ENCODE measurements around the gene SOSTDC1.
A peak's percentile ranks its signal among the peaks of the same experiment; 100 is the strongest.
"Not testable (repeated sequence)": the region's sequence is repeated elsewhere in the genome, so short reads cannot be mapped to it uniquely, and the experiment has no call there.

SOSTDC1 gene

DNA sequence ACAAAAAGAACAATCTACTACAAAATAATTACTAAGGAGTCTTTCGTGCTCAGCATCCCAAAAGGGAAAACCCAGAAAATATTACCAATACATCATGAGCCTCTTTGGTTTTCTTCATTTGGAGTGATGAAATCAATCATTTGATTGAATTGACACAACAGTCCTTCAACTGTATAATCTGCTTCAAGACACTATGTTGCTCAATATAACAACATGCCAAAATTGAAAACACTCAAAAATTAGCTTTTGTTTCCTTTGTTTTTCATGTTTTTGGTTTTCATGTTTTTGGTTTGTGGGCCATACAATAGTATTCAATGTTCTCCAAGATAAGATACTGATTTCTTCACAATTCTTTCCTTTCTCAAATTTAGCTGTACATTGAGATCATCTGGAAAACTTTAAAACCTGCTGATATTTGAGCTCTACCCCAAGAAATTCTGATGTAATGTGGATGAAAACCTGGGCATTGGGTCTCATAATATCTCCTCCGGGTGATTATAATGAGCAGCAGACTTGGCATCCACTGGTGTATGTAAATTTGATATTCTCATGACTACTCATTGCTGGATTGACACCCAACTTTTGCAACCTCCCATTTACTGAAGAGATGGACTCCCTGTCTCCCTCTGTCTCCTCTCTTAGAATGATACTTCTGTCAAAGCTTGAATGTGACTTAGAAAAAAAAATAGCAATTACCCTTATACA is 4.6 kb downstream of the SOSTDC1 start:
- DNase-seq, result no peak

DNA sequence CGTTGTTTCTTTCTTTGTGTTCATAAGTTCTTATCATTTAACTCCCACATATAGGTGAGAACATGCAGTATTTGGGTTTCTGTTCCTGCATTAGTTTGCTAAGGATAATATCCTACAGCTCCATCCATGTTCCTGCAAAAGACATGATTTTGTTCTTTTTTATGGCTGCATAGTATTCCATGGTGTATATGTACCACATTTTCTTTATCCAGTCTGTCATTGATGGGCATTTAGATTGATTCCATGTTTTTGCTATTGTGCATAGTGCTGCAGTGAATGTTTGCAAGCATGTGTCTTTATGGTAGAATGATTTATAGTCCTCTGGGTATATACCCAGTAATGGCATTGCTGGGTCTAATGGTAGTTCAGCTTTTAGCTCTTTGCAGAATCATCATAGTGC is 9.2 kb downstream of the SOSTDC1 start:
- not testable (repeated sequence) for DNase-seq

DNA sequence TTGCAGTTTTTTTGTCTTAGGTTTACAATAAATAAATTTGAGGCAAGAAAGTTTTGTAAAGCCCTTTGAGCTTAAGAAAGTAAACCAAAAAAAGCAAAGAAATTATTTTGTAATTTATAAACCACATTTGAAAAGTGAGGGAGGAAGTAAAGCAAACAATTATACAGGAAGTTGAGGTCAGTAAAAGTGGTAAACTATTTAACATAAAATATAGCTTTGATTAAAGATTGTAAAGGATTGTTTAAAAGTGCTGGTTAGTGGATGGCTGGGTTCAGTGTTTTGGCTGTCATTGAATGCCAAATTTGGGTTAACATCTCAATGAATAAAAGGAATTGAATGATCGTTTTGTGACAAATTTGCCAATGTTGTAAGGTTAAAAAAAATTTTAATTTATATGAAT is 9.9 kb downstream of the SOSTDC1 start:
- DNase-seq, result no peak

DNA sequence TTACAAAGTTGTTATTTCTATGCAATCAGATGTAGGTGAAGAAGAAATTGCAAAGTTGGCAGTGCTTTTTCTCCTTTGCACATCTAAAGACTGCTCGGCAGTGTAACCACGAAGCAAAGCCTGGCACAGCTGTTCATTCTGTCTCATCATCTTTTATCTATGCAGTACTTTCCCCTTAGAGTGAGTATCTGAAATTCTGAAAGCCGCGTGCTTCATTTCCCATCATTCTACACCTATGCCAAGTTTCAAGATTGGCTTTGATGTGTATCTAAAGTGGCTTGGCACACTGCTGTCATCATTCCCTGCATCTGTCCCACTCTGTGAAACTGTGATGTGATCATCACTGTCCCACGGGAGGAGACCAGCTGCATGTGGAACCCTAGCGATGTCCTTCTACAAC is 15.2 kb downstream of the SOSTDC1 start:
- no peak for DNase-seq

DNA sequence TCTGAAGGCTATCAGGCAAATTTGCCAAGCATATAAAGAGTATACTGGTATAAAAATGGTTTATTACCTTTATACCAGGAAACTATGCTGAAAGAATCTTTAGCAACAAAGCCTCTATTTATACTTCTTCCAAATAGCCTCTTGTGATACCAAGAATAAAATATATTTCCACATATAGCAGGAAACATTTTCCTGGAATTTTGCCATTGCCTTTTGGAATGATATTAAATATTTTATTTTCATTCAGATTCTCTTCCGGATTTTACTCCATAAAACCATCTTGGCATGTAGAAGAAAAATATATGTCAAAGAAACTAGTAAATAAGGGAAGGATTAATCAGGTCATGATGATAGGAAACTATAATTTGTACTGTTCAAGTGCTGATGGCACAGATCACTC is 17.7 kb downstream of the SOSTDC1 start:
- no peak for DNase-seq

DNA sequence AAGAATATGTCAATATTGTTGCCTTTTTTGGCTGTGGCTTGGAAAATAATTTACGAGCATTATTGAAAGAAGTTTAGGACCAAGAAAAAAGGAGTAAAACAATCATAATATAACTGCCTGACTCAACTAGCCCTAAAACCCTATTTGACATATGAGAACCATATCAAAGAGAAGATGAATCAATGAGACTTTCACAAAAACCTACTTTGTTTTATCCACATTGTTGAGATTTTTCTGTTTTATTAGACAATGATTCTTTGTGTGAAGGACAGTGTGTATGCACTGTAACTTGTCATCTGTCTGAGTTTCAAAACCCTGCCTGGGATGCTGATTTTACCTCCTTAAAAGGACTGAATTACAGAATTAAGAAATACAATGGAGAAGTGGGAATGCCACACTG is 19.0 kb downstream of the SOSTDC1 start:
- DNase-seq, result no peak

DNA sequence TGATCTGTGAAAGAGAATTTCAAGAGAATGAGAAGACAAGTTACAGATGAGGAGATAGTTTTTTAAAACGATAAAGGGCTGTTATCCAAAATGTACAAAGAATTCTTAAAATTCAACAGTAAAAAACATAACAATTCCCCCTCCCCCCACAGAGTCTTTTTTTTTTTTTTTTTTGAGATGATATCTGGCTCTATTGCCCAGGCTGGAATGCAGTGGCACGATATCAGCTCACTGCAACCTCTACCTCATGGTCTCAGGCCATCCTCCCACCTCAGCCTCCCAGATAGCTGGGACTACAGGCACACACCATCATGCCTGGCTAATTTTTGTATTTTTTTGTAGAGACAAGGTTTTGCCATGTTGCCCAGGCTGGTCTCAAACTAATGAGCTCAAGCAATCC is 21.7 kb downstream of the SOSTDC1 start:
- DNase-seq, result not testable (repeated sequence)

DNA sequence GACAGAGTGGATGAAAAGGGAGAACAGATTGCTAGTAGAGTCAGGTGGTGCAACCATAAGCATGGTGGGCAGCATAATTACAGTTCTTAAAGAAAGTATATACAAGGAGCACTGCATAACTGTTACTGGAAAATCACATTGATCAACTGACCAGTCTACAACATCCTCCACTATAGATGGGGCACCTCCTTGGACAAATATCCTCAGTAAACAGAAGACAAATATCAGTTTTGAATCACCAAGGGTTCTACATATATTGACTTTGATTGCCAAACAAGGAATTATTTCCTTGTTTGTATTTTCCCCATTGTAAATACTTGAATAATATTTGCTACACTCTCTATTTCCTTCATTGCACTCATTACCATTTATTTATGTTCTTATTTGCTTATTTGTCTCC is 26.6 kb downstream of the SOSTDC1 start:
- DNase-seq, result no peak

DNA sequence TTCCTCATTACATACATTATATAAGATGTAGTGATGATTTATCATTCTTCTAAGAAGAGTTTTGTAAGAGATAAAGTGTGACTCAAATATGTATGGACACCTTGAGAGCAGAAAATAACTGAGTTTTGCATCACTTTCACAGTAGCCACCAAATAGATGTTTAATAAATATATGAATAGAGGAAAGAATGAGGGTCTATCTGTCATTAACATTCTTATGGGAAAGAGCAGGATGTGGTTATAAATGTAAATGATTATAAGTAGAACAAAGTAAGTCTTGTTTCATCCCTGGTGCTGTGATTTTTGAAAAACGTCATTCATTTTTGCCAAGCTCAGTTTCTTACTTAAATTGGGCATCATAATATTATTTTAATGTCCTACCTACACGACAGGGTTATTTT is 29.2 kb downstream of the SOSTDC1 start:
- no peak for DNase-seq

DNA sequence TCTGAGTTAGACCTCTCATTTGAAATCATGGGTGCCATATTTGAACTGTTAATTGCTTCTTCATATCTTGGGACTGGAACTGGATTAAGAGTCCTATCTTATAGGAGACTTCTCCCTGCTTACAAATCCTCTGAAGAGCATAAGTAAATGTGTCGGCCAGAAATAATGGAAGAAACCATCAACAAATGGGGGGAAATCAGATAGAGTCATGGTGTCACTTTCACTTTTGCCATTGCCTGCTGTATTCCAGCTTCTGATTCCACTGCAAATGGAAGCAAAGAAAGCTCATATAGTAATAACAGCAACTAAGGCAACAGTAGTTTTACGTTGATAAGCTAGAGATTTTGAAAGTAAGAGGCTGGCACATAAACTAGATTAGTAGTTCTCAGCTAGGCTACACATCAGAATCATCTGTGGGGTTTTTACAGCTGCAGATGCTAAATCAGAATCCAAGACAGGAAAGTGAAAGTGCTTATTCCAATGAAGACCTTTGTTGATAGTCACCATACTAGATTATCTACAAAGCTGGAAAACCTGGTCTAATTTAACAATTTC is 31.9 kb downstream of the SOSTDC1 start:
- no peak for DNase-seq

DNA sequence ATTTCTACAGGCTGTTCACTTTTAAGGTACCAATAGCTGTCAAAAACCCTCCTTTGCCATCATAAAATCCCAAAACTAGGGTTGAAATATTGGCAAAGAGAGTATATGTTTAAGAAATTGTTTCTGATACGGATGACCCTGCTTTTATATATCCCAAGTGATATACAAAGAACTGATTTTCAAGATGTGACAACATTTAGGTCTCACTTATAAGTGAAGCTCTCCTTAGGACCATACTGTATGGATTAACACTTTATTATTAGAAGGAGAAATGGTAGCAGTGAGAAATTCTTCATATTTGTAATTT is 33.2 kb downstream of the SOSTDC1 start:
- no peak for DNase-seq

DNA sequence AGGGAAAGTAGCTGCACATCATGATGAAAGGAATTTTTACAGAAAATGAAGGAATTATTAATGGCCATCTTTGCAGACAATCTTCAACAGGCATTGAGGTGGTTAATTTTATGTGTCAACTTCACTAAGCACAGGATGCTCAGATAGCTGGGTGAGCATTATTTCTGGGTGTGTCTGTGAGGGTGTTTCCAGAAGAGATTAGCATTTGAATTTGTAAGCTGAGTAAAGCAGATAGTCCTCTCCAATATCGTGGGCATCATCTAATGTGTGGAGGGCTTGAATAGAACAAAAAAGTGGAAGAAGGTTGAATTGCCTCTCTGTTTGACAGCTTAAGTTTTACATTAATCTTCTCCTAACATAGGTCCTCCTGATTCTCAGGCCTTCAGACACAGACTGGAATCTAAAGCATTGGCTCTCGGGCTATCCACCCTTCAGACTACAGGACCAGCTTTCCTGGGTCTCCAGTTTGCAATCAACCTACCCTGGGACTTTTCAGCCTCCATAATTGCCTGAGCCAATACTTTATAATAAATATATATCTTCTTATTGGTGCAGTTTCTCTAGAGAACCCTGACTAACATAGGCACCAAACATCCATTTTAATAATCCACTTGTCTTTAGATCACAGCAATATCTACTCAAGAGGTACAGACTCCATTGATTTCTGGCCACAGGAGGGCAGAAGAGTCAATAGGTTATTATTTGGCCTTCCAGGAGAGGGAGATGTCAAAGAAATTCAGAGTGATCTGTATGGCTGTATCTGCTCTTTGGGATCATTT is 33.7 kb downstream of the SOSTDC1 start:
- no peak for DNase-seq

DNA sequence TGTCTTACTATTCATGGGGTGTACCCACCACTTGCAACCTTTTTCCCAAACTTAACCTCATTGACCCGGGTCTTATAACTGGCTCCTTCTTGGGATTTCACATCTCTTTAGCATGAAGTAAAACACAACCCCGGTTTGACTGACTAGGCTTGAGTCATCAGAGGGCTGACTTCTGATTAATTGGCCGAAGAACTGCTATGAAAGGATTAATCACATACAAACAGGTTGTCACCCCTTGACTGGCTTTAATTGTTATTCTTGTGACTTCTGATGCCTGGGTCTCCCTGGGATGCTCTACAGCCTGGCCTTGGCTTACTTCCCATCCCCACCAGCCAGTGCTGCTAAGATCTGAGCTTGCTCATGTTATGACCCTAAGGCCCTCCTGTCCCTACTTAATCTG is 35.4 kb downstream of the SOSTDC1 start:
- no peak for DNase-seq

DNA sequence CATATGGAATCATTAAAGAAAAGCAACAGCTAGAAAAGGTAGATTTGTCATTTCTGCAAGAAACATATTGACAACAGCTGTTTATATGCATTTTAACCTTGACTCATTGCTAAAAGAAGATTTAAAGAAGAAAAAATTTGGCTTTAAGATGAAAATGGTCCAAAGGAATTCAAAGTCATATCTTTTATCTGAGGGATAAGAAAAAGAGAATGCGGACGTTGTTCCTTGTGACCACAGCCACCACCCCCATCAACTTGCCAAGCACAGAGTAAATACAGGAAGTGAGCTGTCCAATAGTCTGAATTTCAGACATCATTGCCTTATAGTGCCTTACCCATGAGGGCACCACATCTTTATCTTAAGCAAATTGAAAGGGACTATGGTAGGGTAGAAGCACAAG is 36.9 kb downstream of the SOSTDC1 start:
- DNase-seq, result no peak

DNA sequence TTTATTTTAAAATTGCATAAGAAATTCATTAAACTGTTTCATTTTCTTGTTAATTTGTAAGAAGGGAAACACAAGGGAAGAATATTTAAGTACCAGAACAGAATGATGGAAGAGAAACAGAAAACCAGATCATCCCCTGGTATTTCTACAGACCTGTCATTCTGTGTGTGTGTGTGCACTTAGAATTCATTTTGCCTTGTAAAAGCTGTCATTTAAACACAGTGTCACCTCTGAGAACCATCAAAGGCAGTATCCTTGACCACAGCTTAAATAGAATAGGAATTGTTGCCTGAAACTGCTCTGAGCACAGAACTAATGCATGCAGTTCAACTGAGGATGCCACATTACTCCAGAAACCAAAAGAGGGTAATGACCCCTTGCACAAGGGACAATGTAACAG is 37.4 kb downstream of the SOSTDC1 start:
- DNase-seq, result no peak

DNA sequence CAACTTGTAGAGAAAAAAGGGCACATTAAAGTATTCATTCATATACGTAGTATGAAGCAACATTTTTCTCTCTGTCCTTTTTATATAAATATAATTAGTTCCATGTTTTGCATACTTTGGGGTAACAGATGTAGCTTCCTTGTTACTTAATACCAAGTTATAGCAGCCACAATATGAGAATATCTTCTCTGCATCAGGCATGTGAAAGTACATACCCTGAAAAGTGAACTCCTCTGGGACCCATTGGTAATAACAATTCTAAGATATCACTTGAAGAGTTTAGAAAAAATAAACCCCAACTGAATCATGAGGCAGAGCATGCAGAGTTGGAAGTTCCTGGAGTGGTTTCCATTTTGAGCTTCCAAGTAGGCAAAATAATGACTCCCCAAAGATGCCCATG is 41.8 kb downstream of the SOSTDC1 start:
- DNase-seq, result no peak

DNA sequence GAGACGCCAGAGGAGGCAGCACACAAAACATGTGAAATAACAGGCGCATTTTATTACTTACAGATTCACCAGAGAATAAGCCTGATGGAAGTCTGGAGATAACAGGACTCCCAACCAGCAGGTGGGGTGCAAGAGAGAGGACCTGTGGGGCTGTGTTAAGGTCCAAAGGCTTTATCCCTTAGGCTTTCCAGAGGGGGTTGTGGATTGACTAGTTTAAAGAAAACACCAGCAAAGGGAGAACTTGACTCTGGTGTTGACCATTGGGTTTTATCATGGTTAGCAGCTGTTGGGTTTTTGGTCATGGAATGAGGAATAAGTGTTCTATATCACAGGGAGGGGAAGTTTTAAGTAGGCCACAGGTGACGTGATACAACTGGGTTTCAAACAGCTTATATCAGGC is 42.6 kb downstream of the SOSTDC1 start:
- no peak for DNase-seq

DNA sequence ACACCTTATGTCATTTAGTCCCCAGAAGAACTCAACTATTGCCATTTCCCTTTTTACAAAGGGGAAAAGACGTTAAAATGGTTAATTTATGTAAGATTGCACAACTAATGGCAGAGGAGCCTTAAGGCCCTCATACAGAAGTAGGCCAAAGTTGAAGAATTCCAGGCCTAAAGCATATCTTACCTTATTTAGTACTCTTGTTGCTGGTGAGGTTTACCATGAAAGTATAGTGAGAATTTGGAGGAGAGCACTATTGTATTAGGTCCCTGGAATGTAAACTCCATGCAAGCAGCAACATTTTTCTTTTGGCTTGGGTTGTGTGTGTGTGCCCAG is 43.5 kb downstream of the SOSTDC1 start:
- no peak for DNase-seq

DNA sequence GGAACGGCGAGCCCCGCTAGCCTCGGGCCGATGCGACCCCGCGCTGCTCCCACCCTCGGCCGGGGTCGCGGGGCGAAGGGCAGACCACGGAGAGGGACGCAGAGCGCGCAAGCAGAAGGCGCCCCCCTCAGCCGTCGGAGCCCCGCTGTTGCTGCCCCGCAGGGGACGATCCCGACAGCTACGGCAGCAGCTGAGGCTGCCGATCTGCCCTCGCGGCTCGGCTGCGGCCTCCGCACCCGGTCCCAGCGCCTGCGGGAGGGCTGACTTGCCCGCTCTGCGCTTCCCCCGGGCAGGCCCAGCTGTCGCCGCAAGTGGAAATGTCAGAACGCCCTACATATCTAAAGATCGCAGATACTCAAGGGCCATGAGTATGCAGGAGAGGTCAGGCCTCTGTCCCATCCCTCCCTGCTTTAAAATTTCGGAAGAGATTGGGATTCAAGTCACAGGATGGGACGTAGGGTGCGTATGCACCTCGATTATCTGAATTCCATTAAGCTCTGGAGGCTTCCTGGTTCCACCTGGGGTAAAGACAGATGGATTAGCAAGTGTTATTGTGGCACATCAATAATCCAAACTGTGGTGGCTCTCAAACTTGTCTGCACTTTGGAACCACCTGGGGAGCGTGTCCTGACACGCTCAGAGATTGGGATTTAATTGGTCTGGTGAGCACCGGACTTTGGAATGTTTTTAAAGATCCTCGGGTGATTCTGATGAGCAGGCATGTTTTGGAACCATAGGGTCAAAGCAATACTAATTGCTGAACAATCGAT is 44.0 kb downstream of the SOSTDC1 start, which contains the start of gene CRPPA:
Gene CRPPA, minus strand, starts transcription at position 206 of the 770 bp plus-strand sequence. CDS start 216 bp downstream, outside the sequence.
- DNase-seq, result peak; percentile 39

DNA sequence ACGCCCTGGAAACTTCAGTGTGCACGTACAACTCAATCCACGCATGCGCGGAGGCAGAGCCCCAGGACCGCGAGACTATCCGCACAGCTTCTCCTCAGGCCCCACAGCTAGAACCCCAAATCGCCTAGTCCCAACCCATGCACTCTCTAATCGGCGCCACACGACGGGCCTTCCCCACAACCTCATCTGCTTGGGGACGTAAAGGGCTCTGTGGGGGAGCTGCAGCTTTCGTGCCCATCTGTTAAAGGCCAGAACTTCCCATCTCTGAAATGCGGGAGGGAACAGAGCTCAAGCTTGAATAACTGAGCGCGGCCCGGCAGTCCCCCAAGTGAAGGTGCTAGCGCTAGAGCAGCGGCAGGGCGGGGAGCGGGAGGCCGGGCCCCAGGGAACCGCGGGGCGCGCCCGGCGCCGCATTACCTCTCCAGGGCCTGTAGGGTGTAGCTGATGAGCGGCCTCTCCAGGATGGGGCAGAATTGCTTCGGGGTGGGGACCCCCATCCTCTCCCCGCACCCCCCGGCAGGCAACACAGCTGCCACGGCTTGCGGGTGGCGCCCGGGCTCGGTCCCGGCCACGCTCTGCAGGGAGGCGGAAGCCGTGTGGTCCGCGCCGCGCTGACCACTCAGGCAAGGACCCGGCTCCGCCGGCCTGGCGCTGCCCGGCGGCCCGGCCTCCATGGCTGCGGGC is 44.7 kb downstream of the SOSTDC1 start:
- DNase-seq, result peak; percentile 89

DNA sequence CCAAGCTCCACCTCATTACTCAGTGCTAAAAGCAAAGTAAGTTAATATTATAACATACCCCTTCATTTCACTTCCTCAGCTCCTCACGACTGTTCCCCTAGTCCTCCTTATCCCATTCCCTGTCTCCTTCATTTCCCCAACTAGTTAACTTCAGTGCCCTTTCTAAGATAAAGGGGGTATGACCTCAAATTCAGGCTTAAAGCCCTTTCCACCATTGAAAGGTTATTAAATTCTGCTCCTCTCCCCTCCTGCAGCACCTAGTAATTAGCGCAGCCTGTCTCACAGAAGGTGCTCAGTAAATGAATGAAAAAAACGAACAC is 45.2 kb downstream of the SOSTDC1 start:
- DNase-seq, result no peak

DNA sequence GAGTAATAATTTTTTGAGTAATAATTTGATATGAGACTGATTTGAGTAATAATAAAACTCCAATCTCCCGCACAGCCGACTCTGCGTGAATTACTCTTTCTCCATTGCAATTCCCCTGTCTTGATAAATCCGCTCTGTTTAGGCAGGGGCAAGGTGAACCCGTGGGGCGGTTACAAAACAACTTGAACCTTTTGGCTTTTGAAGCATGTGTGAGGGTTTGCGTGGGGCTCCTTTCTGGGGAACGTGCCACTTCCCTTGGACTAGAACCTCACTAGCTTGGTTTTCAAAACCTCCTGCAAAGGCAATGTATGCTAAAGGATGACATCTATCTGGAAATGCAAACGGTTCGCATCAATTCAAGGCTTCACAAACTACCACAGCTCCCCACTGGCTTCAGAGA is 45.7 kb downstream of the SOSTDC1 start:
- no peak for DNase-seq

DNA sequence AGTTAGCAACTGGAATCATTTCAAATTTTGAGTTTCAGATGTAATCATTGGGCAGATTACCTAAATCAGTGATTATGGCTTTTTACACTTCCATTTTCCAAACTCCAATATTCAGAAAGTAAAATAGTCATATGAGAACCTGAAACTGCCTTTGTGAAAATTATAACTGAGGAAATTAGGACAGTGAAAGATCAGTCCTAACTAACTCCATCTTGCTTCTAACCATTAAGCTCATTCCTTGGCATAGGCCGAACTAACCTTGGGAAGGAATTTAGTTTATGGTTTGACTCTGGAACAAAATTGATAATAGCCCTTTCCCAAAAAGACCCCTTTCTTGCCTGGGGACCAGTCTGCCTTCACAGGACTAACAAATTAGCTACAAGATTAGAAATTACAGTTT is 46.4 kb downstream of the SOSTDC1 start:
- no peak for DNase-seq

Measured in stimulated activated CD4-positive, alpha-beta T cell treated with anti-CD3 and anti-CD28 coated beads, Interleukin-1b, Interleukin-23, amount 100 ng/mL, for 48 hours (primary cell).